Measurements from ENCODE around the gene SOBP.

The SOBP gene

GRCh38 chr6:107564589-107564951 lies 74.7 kb downstream of the SOBP start:
- no peak overlapping the region for H3K4me2 ChIP-seq (ENCODE audit: insufficient read depth, low read length)
- no peak overlapping the region for H2AFZ ChIP-seq (ENCODE audit: low read depth, low read length)
- no peak overlapping the region for H3K9ac ChIP-seq (ENCODE audit: low read depth, low read length)
- DNase-seq (no peak), ATAC-seq (ENCODE audit: insufficient read depth, low read depth) (no peak)
- H3K4me3 ChIP-seq (ENCODE audit: low read depth in 1 of 2, low read length in 2 of 2) = no peak overlapping the region
- no peaks in the 10 kb centered on the region for H4K20me1 ChIP-seq (ENCODE audit: insufficient read depth, low read length)
- no peaks in the 10 kb centered on the region for H3K79me2 ChIP-seq (ENCODE audit: insufficient read depth, low read length)
- no peaks in the 10 kb centered on the region for H3K9me3 ChIP-seq (ENCODE audit: insufficient read depth, low read length, severe bottlenecking)
- no peak for TF ChIP-seq EZH2 (IDR thresholded peaks at IDR 0.05; ENCODE audit: borderline replicate concordance, low read depth, low read length, severe bottlenecking)
- H3K4me1 ChIP-seq (ENCODE audit: insufficient read depth, low read length) = no peaks in the 10 kb centered on the region
- H3K27me3 ChIP-seq (ENCODE audit: insufficient read depth, low read length, poor library complexity) = no peaks in the 10 kb centered on the region
- no peaks in the 10 kb centered on the region; the same call in 1 of the 2 replicates for H3K36me3 ChIP-seq (ENCODE audit: insufficient read depth, low read length)
- H3K27ac ChIP-seq (ENCODE audit: low read length) = no peak overlapping the region

- Histone ChIP-seq H3K4me2 (ENCODE audit: insufficient read depth, low read length) (no peak overlapping the region), H3K4me1 (ENCODE audit: insufficient read depth, low read length) (no peaks in the 10 kb centered on the region), H3K27me3 (ENCODE audit: insufficient read depth, low read length, poor library complexity) (no peaks in the 10 kb centered on the region), H3K36me3 (ENCODE audit: insufficient read depth, low read length) (no peaks in the 10 kb centered on the region; the same call in 1 of the 2 replicates), H3K79me2 (ENCODE audit: insufficient read depth, low read length) (no peaks in the 10 kb centered on the region), H2AFZ (ENCODE audit: low read depth, low read length) (no peak overlapping the region), H3K4me3 (ENCODE audit: low read depth in 1 of 2, low read length in 2 of 2) (no peak overlapping the region), H3K9me3 (ENCODE audit: insufficient read depth, low read length, severe bottlenecking) (no peaks in the 10 kb centered on the region), H3K9ac (ENCODE audit: low read depth, low read length) (no peak overlapping the region), H3K27ac (ENCODE audit: low read length) (no peak overlapping the region), H4K20me1 (ENCODE audit: insufficient read depth, low read length) (no peaks in the 10 kb centered on the region)
- ATAC-seq (ENCODE audit: insufficient read depth, low read depth) (no peak), DNase-seq (no peak)
- no peak for TF ChIP-seq EZH2 (IDR thresholded peaks at IDR 0.05; ENCODE audit: borderline replicate concordance, low read depth, low read length, severe bottlenecking)
- TF ChIP-seq, protein P1, sequence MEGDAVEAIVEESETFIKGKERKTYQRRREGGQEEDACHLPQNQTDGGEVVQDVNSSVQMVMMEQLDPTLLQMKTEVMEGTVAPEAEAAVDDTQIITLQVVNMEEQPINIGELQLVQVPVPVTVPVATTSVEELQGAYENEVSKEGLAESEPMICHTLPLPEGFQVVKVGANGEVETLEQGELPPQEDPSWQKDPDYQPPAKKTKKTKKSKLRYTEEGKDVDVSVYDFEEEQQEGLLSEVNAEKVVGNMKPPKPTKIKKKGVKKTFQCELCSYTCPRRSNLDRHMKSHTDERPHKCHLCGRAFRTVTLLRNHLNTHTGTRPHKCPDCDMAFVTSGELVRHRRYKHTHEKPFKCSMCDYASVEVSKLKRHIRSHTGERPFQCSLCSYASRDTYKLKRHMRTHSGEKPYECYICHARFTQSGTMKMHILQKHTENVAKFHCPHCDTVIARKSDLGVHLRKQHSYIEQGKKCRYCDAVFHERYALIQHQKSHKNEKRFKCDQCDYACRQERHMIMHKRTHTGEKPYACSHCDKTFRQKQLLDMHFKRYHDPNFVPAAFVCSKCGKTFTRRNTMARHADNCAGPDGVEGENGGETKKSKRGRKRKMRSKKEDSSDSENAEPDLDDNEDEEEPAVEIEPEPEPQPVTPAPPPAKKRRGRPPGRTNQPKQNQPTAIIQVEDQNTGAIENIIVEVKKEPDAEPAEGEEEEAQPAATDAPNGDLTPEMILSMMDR (IDR thresholded peaks at IDR 0.05; ENCODE audit: borderline replicate concordance, extremely low read depth, low read length, poor library complexity, severe bottlenecking) = no peak
Observed at GRCh38 chr6:107565165-107565723, 75.3 kb downstream of the SOBP start.

DNA sequence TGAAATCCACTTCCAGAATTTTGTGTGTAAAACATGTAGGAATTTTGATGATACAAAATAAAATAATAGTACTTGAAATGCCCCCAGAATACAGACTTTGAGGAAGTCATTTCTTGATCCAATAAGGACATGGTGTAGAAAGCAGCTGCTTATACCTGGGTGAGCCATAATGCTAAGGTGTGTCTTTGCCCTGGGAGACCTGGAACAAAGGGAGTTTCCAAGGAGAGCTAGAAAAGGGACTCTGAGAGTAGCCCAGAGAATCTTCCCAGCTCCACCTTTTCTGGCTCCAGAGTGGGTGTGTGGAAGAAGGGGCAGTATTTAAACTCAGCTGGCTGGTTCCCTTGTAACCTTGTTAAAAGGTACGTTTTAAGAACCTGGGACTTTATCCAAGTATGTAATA lies 77.7 kb downstream of the SOBP start:
- no peak overlapping the region for H2AFZ ChIP-seq (ENCODE audit: low read depth, low read length)
- H3K79me2 ChIP-seq (ENCODE audit: insufficient read depth, low read length) = no peaks in the 10 kb centered on the region
- no peak overlapping the region for H3K4me2 ChIP-seq (ENCODE audit: insufficient read depth, low read length)
- no peaks in the 10 kb centered on the region for H4K20me1 ChIP-seq (ENCODE audit: insufficient read depth, low read length)
- TF ChIP-seq, protein P1 (IDR thresholded peaks at IDR 0.05; ENCODE audit: borderline replicate concordance, extremely low read depth, low read length, poor library complexity, severe bottlenecking) = no peak
- no peak for TF ChIP-seq EZH2 (IDR thresholded peaks at IDR 0.05; ENCODE audit: borderline replicate concordance, low read depth, low read length, severe bottlenecking)
- no peak overlapping the region for H3K27ac ChIP-seq (ENCODE audit: low read length)
- no peak overlapping the region for H3K9ac ChIP-seq (ENCODE audit: low read depth, low read length)
- H3K36me3 ChIP-seq (ENCODE audit: insufficient read depth, low read length) = peaks cover 3% of the 10 kb centered on the region; the same call in 1 of the 2 replicates
- H3K9me3 ChIP-seq (ENCODE audit: insufficient read depth, low read length, severe bottlenecking) = no peaks in the 10 kb centered on the region
- no peak overlapping the region for H3K4me3 ChIP-seq (ENCODE audit: low read depth in 1 of 2, low read length in 2 of 2)
- ATAC-seq (ENCODE audit: insufficient read depth, low read depth) = no peak
- DNase-seq = no peak
- H3K4me1 ChIP-seq (ENCODE audit: insufficient read depth, low read length) = no peaks in the 10 kb centered on the region
- H3K27me3 ChIP-seq (ENCODE audit: insufficient read depth, low read length, poor library complexity) = no peaks in the 10 kb centered on the region

DNA sequence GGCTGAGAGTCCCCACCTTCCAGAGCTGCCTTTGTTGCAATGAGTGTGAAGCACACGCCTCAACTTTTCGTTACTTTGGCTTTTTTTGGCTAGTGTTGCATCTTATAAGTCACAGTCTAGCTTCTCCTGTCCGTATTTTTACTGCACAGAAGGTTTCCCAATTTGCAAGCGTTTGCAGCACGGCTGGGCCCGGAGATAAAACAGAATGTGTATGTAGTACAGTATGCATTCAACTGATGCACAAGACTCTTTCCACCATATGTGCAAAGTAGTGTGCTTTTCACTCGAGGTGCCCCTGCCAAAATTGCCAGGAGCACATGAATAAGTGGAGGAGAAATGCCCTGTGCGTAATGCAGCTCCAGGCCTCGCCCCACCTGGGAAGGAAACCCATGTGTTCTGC lies 79.6 kb downstream of the SOBP start:
- ATAC-seq (ENCODE audit: insufficient read depth, low read depth) = no peak
- Histone ChIP-seq H3K4me2 (ENCODE audit: insufficient read depth, low read length) (no peak overlapping the region), H3K27me3 (ENCODE audit: insufficient read depth, low read length, poor library complexity) (no peaks in the 10 kb centered on the region)

More for the DNA sequence above, 79.6 kb downstream of the SOBP start:
- Histone ChIP-seq H3K4me3 (ENCODE audit: low read depth in 1 of 2, low read length in 2 of 2) (no peak overlapping the region), H3K9ac (ENCODE audit: low read depth, low read length) (no peak overlapping the region), H3K36me3 (ENCODE audit: insufficient read depth, low read length) (peaks cover 3% of the 10 kb centered on the region; the same call in 1 of the 2 replicates), H3K27ac (ENCODE audit: low read length) (no peak overlapping the region), H3K4me1 (ENCODE audit: insufficient read depth, low read length) (no peaks in the 10 kb centered on the region), H2AFZ (ENCODE audit: low read depth, low read length) (no peak overlapping the region), H3K9me3 (ENCODE audit: insufficient read depth, low read length, severe bottlenecking) (no peaks in the 10 kb centered on the region), H3K79me2 (ENCODE audit: insufficient read depth, low read length) (no peaks in the 10 kb centered on the region), H4K20me1 (ENCODE audit: insufficient read depth, low read length) (no peaks in the 10 kb centered on the region)
- TF ChIP-seq, protein P1 (IDR thresholded peaks at IDR 0.05; ENCODE audit: borderline replicate concordance, extremely low read depth, low read length, poor library complexity, severe bottlenecking) = no peak
- no peak for TF ChIP-seq EZH2 (IDR thresholded peaks at IDR 0.05; ENCODE audit: borderline replicate concordance, low read depth, low read length, severe bottlenecking)
- DNase-seq = no peak
